C1 segment of cervical spinal cord (tissue), 14 donors: ENCODE measurements around the gene GIGYF1.

ENCODE experiments used
- DNase-seq, 14 donors: peaks; one replicate each; lab custom pipeline; 2025; lab: John Stamatoyannopoulos, UW

Gene GIGYF1

DNA sequence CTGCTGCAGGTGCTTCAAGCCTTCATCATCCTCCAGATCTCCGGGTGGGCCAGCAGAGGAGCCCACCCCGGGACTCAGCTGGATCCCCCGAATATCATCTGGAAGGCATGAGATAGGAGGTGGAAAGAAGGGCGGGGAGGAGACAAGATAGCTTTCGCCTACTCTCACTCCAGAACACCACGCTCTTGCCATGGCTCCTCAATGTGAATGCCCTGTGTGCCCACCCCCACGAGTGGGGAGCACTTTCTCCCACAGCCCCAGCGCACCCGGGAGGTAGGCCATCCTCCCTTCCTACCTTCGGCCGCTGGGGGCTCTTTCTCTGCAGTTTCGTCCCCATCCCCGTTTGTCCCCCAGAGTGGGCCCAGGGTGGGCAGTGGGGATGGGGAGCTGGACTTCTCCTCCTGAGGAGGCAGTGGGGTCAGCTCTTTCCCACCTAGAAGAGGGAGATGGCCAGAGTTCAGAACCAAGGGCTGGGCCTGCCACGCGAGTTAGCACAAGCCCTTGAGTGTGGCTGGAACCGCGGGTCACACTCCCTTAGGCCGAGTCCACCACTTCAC lies 8.9 kb downstream of the GIGYF1 start:
- no peak for DNase-seq

- DNase-seq = no peak
These were observed 9.5 kb downstream of the GIGYF1 start for GRCh38 chr7:100684534-100685042.

DNA sequence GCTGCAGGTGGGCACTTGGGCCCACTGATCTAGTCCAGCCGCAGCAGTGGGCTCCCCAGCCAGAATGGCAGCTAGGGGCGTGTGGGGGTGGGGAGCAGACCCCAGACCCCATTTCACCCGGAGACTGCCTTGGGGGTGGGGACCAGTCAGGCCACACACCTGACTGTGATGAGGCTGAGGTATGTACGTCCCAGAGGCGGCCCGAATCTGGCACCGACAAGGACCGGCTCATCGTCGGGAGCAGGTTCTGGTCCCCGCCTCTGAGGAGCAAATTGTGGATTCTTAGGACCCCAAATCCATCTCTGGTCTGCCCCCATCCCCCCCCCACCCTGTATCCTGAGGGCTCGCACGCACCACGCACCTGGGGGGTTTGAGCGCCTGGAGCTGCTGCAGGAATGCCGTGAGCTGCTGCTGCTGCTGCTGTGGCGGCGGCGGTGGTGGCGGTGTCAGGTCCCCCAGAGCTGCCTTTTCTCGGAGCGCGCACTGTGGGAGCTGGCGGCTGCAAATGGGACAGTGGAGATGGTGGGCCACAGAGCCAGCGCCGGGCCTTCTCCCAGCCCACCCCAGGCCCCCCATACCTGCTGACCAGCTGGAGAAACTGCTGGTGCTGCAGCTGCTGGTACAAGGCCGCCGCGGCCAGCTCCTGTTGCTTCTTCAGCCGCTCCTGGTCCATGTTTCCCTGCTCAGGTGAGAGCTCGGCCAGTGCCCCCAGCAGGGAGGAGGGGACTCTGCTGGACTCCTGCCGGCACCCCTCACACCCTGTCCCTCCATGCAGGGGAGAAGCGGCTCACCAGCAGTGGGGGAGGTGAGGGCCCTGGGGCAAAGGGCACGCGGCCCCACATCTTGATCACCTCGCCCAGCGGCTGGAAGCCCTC lies 10.2 kb downstream of the GIGYF1 start:
- DNase-seq = no peak

DNA sequence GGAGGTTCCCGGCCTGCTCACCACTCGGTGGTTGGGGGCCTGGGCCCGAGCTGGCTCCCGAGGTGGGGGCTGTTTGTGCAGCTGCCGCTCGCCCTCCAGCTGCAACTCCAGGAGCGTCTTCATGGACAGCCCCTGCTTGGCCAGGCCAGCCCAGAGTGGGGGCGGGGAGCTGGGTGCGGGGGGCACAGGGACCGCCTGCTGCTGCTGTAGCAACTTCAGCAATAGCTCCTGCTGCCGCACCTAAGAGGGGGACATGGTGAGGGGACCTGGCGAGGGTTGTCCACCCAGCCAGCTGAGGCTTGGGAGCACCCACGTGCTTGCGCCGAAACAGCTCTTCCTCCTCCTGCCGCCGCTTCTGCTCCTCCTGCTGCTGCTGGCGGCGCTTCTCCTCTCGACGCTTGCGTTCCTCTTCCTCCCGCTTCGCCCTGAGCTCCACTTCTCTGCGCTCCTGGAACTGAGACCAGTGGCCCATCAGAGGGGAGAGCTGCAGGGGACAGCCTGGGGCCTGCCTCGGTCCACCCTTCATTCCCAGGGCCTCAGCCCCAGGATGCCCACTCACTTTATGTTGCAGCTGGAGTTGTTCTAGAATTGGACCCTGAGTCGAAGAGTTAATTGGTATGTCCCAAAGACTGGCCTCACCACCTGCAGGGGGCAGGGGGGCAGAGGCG lies 10.9 kb downstream of the GIGYF1 start:
- no peak for DNase-seq

GRCh38 chr7:100682228-100682741 lies 11.8 kb downstream of the GIGYF1 start:
- no peak for DNase-seq

GRCh38 chr7:100681491-100682227 lies 12.4 kb downstream of the GIGYF1 start:
- DNase-seq = no peak

GRCh38 chr7:100680576-100681271 lies 13.3 kb downstream of the GIGYF1 start:
- DNase-seq = no peak

GRCh38 chr7:100679927-100680575 lies 14.0 kb downstream of the GIGYF1 start:
- no peak for DNase-seq

GRCh38 chr7:100679129-100679926 lies 14.7 kb downstream of the GIGYF1 start:
- DNase-seq = no peak

DNA sequence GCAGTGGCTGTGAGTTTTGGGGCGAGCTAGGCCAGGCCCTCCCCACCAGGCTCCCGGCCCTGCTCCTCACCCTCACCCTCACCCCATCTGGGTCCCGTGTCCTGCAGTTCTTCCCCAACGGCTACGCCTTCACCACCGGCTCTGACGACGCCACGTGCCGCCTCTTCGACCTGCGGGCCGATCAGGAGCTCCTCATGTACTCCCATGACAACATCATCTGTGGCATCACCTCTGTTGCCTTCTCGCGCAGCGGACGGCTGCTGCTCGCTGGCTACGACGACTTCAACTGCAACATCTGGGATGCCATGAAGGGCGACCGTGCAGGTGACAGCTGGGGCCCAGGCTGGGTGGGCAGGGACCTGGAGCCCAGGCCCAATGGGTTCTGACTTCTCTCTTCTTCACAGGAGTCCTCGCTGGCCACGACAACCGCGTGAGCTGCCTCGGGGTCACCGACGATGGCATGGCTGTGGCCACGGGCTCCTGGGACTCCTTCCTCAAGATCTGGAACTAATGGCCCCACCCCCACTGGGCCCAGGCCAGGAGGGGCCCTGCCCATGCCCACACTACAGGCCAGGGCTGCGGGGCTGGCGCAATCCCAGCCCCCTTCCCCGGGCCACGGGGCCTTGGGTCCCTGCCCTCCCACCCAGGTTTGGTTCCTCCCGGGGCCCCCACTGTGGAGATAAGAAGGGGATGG lies 15.6 kb downstream of the GIGYF1 start:
- no peak for DNase-seq

- no peak for DNase-seq
These were observed 16.5 kb downstream of the GIGYF1 start for GRCh38 chr7:100677308-100678267.

DNA sequence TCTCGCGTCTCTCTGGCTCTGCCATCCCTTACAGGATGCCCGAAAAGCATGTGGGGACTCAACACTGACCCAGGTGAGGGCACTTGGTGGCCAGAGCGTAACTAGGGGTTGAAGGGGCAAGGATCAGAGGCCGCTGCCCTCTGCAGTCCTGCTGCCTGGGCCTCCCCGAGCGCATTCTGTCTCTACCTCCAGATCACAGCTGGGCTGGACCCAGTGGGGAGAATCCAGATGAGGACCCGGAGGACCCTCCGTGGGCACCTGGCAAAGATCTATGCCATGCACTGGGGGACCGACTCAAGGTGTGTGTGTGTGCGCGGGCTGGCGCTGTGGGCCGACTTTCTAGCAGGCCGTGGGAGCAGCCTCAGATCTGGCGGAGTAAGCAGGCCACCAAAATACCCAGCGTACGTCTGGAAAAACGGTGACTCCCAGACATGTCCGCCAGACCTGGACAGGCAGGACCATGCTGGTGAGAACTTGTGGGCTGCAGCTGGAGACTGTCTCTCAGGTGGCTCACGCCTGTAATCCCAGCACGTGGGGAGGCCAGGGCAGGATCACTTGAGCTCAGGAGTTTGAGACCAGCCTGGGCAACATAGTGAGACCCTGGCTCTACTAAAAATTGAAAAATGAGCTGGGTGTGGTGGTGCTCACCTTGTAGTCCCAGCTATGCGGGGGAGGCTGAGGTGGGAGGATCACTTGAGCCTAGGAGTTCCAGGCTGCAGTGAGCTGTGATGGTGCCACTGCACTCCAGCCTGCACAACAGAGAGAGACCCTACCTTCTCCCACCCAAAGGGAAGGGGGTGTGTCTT lies 17.3 kb downstream of the GIGYF1 start:
- DNase-seq = no peak

GRCh38 chr7:100675581-100676350 lies 18.3 kb downstream of the GIGYF1 start:
- peak in 12 of 14 donors; percentile 60 to 93 (median 78) for DNase-seq

- DNase-seq = no peak
These were observed 19.0 kb downstream of the GIGYF1 start for GRCh38 chr7:100675105-100675451.

DNA sequence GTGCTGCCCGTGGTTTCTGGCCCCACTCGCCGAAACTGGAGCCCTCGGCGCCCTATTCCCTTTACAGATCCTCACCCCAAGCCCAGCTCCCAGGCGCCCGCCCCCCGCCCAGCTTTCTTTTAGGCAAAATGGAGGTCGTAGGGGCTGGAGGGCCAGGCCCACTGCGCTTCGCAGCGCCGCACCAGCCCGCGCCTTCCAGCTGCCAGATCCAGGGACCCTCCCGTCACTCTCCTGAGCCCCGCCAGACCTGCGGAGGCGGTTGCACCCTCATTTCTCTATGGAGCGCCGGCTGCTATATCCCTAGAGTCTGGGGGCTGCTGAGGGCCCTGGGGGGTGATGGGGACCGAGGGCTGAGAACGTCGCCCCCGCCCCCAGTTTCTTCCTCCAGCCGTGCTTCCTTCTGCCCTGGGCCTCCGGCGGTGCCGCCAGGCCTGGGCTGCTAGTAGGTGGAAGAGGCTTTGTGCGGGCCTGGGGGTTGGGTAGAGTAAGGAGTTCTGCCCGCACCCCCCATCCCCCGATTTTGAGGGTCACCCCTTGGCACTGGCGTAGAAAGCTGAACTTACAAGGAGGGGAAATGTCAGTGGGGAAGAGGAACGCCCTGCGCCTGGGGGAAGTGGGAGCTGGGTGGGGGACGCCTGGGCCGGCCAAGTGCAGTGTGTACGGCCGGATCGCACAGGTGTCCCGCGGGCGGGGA lies 19.5 kb downstream of the GIGYF1 start:
- peak in 6 of 14 donors; percentile 24 to 58 (median 43) for DNase-seq
